Activated CD8-positive, alpha-beta memory T cell treated with anti-CD3 and anti-CD28 coated beads for 1 hour (primary cell): ENCODE measurements around the gene WNT5B.
A peak's percentile ranks its signal among the peaks of the same experiment; 100 is the strongest.

Experiments
- DNase-seq, 2 donors: peaks; one replicate each; pipeline ENCODE4 v3.0.0-alpha.2; 2020; ENCODE audit warnings: low read depth in 1 of 2; ENCODE audit errors: extremely low read depth in 1 of 2

WNT5B gene

DNA sequence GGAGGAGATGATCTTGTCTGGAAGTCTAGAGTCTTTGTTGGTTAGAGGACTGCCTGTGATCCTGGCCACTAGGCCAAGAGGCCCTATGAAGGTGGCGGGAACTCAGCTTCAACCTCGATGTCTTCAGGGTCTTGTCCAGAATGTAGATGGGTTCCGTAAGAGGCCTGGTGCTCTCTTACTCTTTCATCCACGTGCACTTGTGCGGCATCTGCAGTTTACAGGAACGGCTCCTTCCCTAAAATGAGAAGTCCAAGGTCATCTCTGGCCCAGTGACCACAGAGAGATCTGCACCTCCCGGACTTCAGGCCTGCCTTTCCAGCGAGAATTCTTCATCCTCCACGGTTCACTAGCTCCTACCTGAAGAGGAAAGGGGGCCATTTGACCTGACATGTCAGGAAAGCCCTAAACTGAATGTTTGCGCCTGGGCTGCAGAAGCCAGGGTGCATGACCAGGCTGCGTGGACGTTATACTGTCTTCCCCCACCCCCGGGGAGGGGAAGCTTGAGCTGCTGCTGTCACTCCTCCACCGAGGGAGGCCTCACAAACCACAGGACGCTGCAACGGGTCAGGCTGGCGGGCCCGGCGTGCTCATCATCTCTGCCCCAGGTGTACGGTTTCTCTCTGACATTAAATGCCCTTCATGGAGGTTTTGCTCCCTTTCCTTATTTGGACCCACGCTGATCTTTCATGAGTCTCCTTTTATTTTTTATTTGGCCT, 17.7 kb downstream of the WNT5B start:
- DNase-seq: no peak

DNA sequence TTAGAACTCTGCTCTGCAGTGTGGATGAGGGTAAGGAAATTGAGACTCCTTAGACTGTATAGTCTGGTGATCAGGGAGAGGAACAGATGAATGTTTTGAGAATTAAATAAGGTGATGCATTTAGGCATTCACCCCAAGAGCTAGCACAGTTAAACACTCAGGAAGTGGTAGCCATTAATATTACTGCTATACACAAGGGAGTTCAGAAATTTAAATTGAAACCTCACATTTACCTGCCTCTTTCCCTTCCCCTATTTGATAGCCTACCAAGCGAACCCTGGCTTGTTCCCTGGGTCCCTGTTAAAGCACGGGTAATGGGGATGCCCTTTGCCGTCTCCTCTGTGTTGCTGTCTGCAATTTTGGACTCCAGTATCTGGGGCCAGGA, 18.2 kb downstream of the WNT5B start:
- DNase-seq: no peak

DNA sequence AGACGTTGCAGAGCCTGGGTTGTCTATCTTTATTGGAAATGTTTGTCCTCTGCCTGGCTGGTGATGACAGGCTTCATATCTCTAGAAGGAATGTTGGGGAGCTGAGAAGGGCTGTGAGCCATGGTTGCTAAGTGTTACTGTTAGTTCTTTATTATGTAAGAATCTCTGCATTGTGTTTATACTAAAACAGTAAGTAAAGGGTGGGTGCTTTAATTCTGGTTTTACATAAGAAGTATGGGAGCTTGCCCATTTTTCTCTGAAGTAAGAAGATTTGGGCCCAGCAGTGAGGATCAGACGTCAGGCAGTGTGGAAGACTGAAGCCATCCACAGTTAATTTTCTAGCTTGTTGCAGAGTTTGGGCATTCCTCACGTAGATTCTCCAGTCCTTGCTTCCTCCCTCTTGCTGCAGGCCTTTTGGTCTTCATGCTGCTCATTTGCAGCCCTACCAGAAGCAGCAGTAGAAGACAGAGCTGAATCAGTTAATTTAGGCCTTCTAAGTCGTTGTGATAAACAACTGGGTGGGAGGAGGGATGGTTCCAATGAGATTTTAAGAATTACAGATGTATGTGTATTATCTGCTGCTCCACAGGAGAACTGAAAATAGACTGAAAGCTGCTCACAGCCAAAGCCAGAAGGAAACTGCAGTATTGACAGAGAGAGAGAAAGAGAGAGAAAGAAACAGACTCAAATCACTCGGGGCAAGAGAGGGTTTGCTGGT, 21.4 kb downstream of the WNT5B start:
- DNase-seq: no peak

DNA sequence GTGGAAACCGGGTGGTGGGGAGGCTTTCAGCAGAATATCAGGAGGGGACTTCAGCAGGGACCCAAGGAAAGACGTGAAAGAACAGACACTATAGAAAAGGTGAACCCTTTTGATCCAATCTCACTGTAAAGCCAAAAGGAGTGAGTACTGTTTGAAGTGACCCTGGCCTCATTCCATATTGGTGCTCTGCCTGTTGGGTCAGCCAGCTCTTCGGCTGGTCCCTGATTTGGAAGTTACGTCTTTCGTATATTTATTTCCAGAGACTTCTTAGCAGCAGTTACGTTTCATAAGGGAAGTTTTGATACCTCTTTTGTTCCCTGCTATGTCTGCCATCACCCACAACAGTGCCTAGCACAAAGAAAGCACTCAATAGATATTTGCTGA, 21.9 kb downstream of the WNT5B start:
- DNase-seq: no peak

DNA sequence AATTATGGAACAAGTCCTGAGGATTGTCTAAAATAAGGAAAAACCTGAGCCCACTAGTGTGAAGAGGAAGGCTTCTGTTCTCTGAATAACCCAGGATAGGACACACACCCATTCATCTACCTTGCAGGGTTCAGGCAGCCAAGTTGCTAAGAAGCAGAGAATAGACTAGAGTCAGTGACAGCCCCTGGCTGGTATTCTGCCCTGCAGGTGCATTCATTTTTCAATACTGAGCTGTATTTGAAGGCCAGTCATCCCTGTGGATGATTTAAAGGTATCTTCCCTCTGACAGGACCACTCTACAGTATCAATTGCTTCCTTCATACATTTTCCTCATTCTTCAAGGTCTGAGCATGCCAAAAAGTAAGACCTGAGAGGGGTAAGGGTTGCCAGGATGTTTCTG, 22.9 kb downstream of the WNT5B start:
- DNase-seq: no peak

DNA sequence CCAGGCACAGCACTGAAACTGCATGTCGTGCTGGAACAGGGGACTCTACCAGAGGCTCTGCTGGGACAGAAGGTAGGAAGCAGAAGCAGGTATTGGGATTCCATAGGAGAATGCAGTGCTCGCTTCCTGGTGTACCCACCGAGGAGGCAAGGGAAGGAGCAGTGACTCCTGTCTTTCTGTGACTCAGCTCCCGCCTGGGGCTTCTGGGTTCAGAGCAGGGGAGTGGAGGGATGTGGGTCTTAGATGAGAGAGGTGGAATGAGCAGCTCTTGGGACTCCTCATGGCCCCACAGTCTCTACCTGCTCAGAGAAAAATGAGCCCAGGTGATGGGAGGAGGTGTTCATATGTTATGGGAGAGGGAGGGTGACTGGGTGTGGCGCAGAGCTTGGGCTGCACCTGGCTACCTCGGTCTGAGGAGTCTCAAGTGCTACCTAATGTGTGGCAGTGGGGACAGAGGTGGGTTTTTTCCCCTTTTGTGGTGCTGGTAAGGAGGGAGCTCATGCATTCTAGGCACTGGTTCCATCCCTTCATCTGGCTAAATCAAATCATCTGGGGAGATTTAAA, 26.3 kb downstream of the WNT5B start:
- DNase-seq: no peak

DNA sequence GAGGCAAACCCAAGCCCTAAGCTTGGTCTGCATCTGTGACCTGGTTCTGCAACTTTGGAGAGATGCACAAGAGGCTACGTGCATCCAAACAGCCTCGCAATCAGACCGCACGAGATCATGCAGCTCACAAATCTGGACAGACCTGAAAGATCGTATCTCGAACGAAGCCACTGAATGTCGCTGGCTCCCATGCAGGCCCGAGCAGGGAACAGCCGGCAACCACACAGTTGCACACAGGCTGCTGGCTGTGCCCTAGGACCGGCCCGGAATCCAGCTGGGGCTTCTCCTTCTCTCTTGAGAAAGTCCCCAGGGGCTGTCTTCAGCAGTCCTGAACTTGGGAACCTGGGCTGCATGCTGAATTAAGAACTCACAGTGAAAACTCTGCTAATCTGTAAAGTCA, 27.9 kb downstream of the WNT5B start:
- no peak for DNase-seq

DNA sequence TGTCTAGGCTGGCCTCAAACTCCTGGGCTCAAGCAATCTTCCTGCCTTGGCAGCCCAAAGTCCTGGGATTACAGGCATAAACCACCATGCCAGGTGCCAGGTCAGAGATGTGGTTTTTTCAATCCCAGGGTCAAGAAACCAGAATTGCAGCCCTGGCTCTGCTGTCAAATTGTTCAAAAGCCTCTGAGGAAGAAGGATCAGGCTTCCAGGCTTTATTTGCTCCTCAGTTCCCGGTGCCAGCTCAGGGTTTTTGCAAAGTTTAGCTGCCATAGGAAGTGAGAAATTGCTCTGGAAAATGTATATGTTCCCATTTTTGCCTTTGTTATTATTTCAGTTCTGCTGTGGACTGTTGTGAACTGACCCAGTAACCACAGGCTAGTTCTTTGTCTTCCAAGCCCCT, 28.7 kb downstream of the WNT5B start:
- no peak for DNase-seq

DNA sequence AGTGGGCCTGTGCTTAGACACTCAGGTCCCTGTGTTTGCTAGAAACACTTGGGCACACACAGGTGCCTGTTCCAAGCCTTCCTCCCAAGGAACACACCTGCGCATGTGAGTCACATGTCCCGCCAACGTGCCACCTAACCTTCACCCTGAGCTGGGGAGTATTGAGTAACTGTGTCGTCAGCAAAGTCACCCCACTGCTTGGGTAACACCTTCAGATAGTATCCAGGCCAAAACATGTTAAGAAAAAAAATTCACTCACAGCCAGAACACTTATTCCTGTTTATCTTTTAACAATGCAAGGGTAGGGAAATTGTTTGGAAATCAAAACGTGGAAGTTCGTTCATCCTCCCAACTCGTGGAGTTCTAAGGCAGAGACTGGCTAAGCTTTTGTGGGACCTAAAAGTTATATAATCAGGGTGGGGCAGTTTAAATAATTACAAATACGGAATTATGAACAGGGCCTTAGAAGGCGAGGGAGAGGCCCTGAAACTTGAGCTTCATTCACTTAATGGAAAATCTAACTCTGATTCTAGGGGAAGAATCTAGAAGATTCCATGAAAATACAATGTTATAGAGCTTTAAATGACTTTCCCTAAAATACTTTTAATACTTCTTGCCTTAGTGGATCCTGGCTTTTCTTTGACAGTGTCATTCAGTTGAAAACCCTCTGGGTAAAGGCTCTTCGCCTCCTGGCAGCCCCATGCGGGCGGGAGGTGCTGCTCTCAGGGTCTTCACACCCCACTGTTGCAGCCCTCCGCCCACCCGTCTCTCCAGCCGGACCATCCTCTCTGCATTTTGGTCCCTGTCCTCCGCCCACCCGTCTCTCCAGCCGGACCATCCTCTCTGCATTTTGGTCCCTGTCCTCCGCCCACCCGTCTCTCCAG, 31.5 kb downstream of the WNT5B start:
- peak; percentile 22 to 24 for DNase-seq

DNA sequence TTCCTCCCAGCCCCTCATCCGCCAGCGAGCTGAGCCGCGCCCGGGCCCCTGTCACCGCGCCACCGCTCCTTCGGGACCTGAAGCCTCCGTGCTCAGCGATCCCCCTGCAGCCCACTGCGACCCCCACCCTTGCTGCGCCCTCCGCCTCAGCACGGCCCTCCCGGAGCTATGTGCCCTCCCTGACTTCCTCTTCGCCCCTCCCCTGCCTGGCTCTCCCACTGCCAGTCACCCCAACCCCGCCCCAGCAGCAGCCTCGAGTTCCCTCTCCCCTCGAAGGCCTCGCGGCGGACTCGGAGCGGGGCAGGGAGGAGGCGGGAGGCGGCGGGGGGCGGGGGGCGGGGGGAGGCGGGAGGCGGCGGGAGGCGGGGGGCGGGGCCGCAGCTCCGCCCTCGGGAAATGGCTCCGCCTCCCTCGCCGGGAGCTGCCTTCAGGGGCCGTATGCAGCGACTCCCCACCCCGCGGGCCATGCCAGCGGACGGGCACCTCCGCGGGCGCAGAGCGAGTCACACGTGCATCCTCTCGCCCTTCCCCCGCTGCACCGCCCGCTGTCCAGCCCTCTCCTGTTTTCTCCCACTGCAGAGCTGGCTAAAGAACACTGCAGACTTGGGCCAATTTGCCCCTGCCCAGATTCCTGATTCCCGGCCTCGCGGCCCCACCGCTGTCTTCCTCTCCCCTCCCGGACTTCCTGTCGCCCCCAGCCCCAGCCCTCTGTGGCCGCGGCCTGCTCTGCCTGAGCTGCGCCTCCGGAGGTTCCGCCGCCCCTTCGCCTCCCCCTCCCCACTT, 32.7 kb downstream of the WNT5B start:
- peak; percentile 50 to 63 for DNase-seq

DNA sequence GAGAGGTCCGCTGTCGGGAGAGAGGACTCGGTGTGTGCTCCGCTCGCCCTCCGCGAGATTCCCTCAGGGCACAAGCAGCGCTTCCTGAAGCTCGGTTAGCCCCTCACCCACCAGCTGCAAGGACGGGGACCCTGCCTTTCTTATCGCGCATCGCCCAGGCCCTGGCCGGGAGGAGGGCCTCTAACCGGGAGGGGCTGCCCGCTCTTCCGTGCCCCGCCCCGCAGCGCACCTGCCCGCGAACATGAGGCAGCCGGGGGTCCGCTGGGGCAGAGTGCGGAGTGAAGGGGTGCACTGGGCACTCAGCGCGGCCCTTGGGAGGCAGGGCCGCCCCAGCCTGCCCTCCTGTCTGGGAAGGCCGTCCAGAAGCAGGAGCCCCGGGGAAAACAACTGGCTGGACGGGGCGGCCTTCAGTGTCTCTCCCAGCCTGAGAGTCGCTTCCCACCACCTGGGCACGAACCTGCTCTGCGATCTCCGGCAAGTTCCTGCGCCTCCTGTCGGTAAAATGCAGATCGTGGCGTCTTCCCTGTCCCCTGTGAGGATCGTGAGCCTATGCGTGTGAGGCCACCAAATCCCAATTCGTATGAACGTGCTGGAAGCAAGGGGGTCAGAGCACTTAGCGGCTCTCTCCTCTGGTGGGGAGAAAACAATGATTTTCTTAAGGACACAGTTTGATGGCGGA, 33.9 kb downstream of the WNT5B start:
- no peak for DNase-seq

DNA sequence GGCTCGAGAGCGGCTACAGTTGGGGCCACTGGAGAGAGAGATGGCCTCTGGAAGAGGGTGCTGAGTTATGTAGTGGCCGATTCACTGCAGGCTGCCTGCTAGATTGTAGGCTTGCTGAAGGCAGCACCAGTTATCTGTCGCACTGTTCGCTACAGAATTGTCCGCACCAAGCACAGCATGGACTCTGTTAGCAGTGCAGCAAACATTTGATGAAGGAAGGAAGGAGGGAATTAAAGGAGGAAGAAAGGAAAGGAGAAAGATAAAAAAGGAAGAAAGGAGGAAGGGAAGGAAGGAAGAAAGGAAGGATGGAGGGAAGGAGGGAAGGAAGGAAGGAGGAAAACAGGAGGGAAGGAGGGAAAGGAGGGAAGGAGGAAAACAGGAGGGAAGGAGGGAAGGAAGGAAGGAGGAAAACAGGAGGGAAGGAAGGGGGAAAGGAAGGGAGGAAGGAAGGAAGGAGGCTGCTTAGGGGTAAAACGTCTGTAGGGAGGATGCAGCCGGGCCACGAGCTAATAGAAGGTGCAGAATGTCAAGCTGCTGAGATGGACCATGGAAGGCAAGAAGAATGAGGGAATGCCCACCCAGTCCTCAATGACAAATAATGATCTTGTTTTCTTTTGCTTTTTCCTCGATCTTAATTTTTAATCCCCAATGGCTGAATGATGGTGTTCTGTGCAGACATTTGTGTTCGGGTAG, 34.6 kb downstream of the WNT5B start:
- no peak for DNase-seq

DNA sequence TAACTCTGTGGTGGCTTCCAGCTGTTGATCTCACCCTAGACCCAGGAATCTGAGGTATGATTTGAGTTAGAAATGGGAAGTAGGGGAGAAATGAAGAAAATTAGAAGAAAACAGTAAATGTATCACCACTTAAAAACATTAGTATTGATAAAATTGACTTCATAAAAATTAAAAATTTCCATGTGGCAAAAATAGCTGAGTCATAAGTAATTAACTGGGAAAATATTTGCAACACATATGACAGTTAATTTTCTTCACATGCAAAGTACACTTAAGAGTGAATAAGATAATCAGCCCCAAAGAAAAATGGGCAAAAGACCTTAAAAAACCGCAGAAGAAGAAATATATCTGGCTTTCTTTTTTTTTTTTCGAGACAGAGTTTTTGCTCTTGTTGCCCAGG, 36.3 kb downstream of the WNT5B start:
- DNase-seq: no peak

DNA sequence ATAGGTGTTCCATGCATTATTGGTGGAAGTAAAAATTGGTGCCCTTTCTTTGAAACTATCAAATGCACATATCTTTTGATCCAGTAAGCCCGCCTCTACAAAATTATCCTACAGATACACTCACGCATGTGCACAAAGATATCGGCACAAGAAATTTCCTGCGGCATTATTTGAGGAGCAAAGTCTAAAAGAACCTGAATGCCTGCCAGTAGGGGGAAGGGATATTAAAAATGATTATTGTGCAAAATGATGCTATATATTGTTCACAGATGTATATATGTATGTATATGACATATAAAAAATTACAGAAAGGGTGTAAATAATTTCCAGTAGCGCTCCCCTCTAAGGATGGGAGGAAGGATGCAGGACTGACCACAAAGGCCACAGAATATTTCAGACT, 37.2 kb downstream of the WNT5B start:
- no peak for DNase-seq

DNA sequence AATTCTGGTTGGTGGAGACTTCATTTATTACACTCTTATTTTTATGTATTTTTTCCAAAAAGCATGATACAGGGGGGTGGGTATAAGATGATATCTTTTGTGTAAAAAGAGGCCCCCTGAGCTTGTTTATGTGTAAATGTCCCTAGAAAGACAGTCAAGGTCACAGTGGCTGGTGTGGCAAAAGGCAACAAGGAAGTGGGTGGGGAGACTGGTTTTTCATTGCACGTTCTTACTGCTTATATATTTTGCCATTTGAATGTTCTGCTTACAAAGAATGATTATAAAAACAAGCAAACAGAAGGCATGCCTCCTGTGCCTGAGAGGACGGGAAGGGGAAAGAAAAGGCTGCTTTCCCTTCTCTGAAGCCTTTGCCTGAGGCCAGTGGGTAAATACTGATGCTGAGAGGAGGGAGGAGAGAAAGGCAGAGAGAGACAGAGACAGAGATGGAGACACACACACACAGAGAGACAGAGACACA, 37.7 kb downstream of the WNT5B start:
- DNase-seq: no peak

DNA sequence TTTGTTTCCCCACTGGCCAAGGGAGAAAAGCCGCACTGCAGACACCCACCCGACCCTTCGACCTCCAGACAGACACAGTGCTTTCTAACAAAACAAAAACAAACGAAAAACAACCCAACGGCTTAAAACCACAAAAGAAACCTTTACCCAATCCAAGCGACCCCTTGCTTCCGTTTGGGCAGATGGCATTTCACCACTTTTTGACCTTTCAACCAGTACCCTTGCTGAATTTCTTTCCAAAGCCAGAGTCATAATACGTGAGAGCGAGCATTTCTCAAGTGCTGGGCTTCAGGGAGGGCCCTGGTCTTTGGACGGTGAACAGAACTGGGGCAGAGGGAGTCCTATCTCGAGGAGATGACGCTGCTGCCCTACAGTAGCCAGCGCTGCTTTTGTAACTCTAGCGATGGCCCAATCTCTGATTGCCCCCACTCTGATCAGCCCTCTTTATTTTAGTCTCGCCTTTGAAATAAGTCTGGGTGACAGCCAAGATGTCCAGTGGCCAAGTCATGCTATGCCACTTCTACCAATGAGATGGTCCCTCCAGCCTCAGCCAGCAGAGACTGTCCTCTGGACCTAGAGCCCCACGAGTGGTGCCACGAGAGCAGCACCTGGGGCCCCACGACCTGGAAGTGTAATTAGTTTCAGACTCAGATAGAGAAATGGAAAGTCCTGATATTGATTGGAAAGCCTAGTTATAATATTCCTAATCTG, 40.0 kb downstream of the WNT5B start:
- DNase-seq: no peak

DNA sequence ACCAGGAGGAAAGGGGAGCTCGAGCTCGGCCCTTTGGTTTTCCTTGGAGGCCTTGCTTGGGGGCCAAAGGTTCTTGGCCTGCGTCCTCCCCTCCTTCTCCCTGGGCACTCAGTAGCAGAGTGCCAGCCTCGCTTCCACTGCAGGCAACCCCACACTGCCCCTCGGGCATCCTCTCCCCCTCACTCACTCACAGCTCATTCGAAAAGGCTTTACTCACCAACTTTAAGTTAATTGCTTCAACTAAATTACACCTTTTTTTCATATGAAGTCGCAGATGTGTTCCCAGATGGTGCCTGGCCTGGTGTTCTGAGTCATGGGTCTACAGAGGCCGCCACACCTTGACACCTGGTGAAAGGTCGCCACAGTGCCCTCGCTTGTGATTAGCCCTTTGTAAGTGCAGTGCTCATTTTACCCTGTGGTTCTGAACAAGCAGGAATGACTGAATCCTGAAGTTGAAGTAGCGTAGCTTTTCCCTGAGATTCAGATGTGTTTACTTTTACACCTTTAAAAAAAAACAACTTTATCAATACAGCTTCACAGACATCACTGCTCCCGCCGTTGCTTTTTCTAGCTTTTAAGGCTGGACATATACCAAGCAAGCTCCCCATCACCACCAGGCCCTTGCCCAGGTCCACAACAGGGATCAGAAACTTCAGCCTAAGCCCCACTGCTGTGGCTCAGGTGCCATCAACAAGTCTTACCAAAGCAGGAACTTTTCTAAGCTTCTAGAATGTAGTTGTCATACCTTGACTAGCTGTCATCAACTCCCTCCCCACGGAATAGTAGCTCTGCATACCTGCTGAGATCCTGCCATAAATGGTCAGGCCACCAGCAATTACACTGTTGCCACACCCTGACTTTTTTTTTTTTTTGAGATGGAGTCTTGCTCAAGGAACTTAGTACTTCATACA, 41.6 kb downstream of the WNT5B start:
- no peak for DNase-seq

DNA sequence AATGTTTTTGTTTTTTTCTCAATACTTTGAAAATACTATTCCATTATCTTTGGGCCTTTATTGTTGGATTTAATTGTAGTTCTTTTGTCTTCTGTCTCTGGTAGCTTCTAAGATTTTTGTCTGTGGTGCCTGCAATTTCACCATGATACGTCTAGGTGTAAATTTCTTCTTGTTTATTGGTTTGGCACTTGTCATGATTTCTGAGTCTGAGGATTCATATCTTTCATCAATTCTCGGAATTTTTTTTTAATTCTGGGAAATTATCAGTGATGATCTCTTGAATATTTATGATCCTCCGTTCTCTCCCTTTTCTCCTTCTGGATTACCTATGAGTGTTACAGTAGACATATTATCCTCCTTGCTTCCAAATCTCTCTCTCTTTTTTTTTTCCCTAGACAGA, 47.0 kb downstream of the WNT5B start:
- DNase-seq: no peak
